Hindlimb muscle (tissue), 1 donor: ENCODE data around the gene HOXA7. TPM values are rescaled to one million over a fixed set of nuclear protein-coding genes. Genes with fewer than 3 reads are reported as not detected.

Source experiments
- DNase-seq: peaks from one replicate; pipeline ENCODE4 v3.0.0-alpha.2; 2013
- polyA plus RNA-seq: library from polyadenylated mRNA; unstranded; fragments of 120-200 nt; gene quantifications from one replicate; pipeline ENCODE4 v1.2.1, GENCODE V29; 2013; ENCODE audit not compliant: insufficient read length

The HOXA7 gene
- polyA plus RNA-seq, 1 donor = 13.5 TPM

DNA sequence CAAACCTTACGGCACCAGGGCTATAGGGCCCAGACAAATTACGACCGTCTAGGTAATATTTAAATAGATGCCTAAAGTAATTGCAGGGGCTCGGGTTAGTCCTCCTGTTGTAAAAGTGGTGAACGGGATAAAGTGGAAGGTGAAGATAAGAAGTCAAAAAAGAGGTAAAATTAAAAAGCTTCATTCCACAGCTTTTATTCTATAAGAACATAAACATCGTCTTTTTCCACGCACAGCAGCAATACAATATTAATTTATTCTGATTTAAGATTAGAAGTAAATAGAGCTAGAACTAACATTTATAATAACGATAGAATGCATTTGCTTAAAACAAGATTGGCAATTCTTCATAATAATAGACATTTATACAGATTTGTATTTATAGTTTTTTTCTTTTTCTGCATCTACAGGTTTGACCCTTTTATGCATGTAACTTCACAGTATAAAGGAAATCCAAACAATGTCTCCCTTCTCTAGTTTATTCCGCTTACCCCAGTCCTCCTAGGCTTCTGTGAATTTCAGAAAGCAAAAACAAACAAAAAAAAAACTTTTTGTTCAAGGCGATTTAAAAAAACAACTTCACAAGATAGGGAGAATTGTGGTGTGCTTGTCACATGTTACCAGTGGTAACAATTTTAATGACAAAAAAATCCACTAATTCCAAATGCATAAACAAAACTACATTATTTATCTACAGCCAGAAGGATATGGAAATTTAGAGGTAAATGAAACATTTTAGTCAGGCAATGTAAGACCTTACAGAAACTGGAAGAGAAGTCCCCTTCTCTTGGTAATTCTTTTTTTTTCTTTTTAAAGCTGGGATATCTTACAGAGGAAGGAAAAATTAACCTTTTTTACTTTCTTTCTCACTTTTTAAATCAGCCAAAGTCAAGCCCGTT is 14.2 kb upstream of the HOXA7 start:
- DNase-seq = no peak

DNA sequence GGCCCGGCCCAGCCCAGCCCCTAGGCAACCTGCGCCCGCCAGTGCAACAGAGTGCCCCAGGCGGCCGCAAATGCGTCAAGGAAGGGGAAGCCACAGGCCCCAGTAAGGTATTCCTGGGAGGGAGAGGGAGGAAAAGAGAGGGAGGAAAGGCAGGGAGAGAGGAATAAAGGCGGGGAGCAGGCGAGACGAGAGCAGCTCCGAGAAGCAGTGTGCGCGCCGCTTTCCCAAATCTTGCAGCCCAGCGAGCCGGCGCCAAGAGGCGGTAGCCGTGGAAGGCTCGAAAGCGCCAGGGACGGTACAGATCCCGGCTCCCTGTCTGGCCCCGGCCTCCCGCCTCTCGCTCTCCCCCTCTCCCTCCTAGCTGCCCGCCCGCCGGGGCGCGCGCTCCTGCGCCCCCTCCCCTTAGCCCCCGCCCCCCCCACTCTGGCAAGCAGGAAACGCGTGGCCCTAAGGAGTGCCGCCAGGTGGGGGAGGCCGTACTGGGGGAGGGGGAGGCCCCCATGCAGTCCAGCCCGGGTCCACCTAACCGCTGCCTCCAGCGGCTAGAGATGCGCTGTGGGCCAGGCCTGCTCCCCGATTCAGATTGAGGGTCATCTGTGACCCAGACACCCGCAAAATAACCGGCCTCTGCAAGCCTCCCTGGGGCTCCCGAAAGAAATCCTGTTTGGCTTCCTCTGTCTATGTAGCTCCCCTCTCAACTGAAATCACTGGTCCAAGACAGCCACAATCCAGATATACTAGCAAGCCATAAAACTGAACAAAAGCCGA is 13.4 kb upstream of the HOXA7 start:
- no peak for DNase-seq

DNA sequence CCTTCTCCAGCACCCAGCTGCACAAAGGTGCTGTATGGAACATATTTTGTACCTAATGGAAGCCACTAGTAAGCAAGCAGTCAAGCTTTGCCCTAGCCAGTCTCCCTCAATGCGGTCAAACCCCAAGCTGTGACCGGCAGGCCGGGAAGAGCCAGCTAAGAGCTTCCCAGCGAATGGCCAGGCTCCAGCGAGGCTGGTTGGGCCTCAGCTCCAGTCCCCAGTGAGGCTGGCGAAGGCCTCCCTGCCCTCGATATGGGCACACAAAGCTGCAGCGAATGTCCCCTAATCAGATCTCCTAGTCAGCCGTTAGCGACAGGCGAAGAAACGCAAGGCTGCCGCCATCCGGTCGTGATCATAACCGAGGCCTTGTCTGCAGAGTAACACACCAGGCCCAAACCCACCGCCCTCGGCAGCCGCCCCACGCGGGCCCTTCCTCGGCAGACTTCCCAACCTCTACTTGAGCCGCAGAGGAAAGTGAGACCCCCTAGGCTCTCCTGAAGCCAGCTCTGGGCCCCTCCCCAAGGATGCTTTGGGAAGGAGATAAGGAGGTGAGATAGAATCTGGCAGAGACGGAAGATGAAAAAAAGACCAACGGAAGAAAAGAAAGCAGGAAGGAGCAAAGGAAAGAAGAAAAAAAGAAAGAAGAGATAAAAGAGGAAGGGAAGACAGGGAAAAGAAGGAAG is 11.9 kb upstream of the HOXA7 start:
- peak; percentile 79 for DNase-seq

DNA sequence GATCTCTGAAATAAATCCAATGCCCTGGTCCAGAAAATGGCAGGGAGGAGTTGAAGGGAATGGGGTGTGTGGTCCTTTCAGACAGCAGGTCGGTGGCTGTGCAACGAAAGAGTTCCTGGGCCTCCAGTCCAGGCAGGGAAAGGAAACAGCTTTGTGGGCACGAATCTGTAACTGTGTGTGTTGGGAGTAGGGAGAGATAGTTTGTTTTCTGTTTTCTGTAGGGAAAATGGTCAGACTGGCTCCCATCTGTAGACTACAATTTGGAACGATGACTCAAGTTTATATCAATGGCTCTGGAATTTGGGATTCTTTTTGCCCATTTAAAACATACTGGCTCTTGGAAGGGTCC is 11.4 kb upstream of the HOXA7 start:
- DNase-seq = no peak

DNA sequence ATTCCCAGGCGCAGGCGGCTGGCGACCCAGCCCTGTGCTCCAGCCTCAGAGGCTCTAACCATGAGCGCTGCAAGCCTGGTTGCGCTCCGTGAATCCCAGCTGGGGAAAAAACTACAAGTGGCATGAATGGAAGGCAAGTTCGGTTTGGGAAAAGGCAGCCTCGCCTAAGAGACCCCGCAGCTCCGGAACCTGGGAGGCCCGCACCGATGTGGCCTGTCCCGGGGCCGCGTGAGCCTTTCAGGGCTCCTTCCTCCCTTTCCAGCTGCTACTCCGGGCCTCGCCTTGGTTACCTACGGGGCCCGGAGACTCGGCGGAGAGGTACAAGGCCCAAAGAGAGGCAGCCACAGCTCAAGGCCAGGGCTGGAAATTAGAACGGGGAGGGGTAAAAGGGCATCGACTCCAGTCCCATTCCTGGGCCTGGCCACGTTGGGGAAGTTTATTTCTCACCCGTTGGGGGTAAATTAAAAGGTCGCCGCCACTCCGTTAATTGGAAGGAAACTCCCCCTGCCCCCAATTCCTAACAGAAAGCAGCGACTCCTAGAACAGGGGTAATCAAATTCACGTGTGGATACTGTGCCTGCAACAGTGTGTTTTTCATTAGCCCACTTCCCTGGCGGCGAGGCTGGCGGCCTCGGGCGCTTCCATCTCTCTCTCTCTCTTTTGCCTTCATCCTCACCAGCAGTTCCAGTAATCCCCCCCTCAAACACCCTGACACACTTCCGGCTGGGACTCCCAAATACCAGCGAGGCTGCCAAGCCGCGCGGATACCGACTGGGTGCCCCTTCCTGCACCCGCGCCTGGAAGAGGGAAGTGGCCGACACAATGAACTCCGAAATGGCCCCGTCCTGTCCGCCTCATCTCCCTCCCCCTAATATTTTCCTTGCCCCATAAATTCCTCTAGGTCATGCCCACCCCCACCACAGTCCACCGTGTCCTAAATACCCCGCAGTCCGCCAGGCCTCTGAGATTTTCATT is 10.3 kb upstream of the HOXA7 start:
- DNase-seq = no peak

DNA sequence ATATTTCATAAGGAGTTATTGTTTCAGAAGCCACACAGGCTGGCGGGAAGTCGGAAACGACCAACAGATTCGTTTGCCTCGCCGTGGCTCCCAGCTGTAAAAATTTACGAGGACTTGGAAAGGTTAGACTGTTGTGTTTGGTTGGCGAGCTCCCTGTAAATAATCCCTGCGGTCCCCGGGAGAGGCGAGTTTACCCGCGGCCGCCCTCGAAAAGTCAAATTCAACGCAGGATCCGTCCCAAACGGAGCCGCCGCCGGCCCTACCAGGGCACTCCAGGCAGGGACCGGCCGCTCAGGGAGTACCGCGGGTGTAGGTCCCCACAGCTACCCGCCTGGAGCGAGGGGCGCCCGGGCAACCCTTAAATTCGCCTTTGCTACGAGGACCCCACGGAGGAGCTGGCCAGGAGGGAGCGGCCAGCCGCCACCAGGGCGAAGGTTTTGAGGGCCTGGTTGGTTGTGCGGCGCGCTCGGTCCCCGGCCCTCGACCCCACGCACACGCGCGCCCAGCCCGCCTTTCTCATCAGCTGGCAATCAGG is 9.6 kb upstream of the HOXA7 start:
- DNase-seq = no peak

DNA sequence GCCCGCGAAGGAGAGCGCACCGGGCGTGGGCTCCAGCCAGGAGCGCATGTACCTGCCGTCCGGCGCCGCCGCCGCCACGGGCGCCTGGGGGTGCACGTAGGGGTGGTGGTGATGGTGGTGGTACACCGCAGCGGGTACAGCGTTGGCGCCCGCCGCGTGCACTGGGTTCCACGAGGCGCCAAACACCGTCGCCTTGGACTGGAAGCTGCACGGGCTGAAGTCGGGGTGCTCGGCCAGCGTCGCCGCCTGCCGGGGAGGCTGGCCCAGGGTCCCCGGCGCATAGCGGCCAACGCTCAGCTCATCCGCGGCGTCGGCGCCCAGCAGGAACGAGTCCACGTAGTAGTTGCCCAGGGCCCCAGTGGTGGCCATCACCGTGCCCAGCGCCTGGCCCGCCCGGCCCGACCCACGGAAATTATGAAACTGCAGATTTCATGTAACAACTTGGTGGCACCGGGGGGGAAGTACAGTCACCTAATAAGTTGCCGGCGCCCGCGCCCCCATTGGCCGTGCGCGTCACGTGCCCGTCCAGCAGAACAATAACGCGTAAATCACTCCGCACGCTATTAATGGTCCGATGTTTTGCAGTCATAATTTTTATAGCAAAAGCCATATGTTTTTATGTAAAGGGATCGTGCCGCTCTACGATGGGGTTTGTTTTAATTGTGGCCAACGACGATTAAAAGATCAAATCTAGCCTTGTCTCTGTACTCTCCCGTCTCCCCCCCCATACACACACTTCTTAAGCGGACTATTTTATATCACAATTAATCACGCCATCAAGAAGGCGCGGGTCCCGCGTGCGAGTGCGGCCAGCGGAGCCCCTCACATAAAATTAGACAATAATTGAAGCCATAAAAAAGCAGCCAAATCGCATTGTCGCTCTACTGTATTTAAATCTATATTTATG is 8.9 kb upstream of the HOXA7 start, which contains the start of gene HOXA9:
Gene HOXA9 (minus strand): TSS at position 449 of the 907 bp plus-strand sequence. CDS start 80 bp downstream, at position 369.
- peak; percentile 94 for DNase-seq

DNA sequence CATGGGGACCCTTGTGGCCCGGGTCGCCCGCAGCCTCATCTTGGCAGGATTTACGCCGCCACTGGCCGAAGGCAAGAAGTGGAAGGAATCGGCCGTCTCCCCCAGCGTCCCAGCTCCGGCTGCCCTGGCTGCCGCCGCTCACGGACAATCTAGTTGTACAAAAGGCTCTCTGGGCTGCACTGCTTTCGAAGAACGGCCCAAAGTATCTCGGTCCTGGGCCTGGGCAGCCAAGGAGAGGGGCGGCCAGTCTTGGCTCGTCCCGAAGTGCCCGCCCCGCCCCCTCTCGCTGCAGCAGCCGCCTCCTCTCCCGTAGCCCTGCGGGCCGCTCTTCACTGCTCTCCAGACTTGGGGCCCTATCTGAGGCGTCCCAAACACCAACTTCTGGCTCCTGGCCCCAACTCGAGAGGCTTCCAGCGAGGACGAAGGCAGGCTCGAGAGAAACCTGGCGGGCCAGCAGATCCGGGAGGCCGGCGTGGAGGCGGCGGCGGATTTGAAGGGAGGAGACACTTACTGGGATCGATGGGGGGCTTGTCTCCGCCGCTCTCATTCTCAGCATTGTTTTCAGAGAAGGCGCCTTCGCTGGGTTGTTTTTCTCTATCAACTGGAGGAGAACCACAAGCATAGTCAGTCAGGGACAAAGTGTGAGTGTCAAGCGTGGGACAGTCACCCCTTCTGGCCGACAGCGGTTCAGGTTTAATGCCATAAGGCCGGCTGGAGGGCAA is 8.1 kb upstream of the HOXA7 start:
- no peak for DNase-seq

DNA sequence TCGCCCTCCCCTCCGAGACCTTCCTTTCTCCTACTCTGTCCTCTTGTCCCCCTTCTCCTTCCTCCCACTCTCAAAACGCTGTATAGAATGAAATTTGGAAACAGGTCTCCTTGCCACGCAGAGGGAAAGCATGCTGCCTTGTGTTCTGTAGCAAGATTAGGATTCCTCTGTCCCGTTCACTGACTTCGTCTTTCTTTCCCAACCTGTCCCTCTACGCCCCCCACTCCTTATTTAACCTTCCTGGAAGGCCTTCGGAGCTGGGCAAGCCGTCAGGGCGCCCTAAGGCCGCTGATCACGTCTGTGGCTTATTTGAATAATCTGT is 7.5 kb upstream of the HOXA7 start:
- DNase-seq = no peak

DNA sequence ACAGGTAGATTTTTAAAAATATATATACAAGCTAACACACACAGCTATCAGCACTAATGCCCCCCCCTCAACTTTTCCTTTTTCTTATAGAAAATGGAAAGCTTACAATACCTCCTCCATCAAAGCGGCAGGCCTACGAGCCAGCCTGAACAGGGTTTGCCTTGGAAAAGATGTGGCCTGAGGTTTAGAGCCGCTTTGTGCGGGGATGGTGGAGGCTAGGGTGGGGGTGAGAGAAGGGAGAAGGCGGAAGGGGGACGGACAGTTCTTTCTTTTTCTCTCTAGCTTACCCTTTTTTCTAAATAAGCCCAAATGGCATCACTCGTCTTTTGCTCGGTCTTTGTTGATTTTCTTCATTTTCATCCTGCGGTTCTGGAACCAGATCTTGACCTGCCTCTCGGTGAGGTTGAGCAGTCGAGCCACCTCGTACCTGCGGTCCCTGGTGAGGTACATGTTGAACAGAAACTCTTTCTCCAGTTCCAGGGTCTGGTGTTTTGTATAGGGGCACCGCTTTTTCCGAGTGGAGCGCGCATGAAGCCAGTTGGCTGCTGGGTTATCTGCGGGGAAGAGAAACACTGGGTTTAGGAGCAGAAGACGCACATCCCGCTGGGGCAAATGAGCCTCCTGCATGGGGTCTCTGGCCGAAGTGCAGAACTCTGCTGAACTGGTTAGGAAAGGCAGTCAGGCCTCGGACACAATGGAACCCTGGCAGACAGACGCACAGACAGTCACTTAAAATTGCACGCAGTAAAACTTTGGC is 7.0 kb upstream of the HOXA7 start:
- DNase-seq = no peak

DNA sequence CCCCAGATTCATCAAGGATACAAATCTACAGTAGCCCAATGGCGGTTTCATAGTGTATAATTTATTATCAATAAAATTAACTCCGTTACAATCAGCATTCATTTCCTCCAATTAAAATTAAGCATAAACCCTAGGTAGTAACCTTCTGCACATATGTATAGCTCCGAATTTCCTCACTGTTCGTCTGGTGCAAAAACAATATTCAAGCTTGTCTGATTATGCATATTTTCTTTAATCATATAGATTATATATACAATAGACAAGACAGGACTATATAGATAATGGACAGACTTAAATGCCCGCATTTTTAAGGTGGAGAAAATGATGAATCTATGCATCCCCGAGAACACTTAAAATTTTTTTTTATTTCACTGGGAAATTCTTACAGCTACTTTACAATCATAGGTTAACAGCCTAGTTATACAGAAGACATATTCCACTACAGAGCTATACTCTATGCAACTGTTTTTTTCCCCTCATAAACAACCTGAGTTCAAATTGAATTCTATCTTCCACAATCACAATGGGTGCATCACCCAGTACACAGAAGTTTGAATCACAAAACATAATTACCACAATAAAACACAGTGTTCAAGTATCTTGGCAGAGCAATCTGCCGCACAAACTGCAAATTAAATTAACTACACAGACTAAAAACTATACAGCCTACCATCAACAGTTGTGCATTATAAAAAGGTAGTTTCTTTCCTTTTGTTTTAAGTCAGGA is 6.2 kb upstream of the HOXA7 start:
- DNase-seq = no peak

DNA sequence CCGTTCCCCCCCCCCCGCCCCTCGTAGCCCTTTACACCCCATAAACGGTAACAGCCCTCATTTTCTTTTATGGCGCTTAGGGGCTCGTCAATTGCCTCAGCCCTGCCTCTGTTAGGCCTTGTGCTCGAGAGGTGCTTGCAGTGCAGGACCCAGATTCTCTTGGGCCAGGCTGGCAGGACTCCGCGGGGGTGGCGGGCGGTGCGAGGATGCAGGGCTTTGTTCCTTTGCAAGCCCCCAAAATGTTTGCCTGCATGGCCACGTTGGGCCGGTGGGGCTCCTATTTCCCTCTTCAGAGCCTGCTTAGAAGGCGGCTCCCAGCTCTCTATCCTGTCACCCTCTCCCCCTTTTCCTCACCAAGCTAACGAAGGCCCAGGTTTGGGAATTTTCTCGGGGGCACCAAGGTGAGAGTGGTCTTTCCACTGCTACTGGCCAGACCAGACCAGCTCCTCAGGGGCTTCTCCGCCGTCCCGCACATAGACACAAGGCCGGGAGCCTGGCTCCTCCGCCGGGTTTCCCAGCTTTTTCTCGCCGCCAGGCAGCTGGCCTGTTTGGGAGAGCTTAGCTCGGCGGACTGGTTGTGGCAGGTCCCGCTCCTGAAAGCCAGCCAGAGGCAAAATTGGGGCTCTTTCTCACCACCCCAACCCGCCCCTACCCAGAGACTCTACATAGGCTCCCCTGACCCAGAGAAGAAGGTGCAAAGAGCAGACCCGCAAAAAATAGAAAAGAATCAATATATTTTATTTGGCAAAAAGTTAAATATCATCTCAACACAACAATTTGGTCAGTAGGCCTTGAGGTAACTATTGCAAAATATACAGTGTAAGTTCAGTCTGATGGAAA is 5.5 kb upstream of the HOXA7 start:
- no peak for DNase-seq

DNA sequence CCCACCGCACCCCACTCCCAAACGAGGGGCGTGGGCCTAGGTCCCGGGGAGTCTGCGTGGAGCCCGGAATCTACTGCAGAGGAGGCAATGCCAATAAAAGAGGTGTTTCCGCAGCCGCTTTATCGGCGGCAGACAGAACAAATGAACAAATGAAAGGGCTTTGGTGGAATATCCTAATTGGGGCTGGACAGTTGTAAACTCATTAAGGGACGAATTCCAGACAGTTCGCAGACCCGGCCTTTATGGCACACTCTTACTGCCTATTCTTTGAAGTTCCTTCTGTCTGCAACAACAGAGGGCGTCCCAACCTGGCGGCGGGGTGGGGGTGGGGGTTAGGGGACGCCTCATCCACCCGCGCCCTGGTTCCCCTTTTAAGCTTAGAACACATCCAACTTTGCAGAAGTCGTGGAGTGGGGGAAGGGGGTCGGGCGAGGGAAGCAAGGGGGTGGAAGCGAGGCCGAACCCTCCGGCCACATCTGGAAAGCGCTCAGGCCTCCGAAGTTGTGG is 4.8 kb upstream of the HOXA7 start:
- DNase-seq = no peak

DNA sequence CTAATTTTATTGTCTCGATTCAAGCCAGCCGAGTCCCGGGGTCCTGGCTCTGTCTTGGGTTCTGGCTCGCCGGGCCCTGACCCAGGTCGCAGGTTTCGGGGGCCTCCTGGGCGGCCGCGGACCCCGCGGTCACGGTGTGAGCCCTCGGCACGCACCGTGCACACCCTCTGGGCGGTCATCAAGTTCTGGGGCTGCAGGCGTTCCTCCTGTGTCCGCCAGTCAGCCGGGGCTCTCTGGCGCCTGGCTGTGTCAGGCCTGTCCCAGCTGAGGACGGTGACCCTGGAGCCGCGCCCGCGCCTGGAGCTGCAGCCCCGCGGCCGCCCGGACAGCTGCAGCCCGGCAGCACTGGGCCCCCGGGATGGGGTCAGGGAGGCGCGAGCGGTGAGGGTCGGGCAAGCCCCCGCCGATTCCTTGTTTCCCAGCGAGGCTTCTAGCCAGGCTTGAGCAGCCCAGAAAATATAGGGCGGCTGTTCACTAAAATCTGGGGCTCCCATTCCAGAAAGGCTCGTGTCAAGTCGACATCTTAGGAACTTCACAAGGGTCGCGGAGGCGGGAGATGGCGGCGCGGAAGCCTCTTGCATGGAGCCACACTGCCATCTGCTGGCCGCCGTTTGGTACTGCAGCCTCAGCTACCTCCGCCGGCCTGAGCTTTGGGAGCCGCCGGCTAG is 4.2 kb upstream of the HOXA7 start:
- DNase-seq = peak; percentile 91

DNA sequence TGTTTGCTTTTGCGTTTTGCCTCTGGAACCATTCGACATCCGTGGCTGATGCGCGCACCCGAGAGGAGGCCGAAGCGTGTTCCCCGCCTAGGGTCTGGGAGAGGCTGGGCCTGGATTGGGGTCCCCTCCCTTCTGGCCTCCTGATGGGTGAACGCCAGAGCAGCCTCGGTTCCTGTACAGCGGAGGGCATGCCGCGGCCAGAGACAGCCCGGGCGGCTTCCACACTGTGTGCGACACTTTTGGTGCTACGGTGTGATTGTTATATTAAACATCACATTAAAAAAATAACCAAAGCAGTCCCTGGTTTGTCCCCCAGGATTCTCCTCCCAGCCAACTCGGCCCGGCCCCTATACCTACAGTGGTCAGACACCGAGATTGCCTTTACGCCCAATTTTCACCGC is 3.7 kb upstream of the HOXA7 start:
- no peak for DNase-seq

DNA sequence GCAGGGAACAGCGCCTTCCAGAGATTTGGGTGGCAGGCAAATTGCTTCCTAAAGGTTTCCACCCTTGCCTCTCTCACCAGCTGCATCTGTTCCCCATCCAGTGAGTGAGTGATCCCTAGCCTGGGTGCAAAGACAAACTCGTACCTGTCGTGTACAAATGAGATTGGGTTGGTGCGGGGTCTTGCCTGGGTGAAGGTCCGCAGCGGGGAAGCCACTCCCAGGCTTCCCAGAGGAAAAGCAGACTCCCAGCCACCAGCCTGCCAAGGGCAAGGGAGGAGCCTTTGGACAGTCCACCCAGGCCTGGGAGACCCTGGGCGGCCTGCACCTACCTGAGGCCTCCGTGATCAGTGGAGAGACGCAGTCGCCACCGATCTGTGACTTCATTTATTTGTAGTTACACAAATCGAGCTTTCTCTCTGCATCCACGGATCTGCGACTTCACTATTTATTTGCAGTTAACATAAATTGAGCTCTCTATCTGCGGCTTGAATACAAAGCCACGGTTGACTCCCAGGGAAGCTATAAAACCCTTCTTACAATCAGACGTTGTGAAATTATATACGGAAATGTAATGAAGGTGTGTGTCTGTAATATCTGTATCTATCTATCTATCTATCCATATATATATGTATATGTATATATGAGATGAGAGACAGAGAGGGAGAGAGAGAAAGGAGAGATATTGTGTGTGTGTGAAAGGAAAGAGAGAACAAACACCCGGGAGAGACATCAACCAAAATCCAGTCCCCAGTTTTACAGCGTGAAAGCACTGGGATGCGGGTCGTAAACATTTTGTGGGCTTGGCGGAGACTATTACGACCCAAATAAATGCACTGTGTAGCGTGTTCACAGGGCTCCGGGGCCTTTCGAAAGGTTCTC is 3.0 kb upstream of the HOXA7 start:
- DNase-seq = no peak
